ENCODE measurements around the gene VRTN. TPM values are rescaled to one million over a fixed set of nuclear protein-coding genes. Genes with fewer than 3 reads are reported as not detected.

Gene VRTN, protein sequence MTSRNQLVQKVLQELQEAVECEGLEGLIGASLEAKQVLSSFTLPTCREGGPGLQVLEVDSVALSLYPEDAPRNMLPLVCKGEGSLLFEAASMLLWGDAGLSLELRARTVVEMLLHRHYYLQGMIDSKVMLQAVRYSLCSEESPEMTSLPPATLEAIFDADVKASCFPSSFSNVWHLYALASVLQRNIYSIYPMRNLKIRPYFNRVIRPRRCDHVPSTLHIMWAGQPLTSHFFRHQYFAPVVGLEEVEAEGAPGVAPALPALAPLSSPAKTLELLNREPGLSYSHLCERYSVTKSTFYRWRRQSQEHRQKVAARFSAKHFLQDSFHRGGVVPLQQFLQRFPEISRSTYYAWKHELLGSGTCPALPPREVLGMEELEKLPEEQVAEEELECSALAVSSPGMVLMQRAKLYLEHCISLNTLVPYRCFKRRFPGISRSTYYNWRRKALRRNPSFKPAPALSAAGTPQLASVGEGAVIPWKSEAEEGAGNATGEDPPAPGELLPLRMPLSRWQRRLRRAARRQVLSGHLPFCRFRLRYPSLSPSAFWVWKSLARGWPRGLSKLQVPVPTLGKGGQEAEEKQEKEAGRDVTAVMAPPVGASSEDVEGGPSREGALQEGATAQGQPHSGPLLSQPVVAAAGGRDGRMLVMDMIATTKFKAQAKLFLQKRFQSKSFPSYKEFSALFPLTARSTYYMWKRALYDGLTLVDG
- not detected in 2 replicates for total RNA-seq

DNA sequence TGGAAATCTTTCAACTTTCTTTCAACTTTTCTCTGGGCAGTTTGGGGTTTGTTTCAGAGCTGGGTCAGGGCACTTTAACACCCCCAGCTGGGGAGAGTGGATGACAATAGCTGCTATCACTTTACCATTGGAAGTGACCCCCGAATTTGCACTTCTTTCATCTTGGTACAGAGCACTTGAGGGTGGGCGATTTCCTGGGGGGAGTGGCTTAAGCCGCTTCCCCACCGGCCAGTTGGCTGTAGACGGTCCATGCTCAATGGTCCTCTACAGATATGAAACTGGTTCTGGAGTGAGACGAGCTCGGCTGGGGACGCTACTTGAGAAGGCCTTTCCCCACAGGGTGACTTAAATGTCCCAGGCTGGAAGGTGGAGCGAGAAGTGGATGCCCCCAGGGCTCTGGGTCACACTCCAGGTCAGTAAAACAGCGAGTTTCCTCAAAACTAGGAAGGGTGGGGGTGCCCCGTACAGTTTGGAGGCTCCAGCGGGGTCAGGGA, at the start of gene VRTN:
VRTN (plus strand) TSS at position 231 of the 494 bp plus-strand sequence. CDS start 8,313 bp downstream, outside the sequence.

DNA sequence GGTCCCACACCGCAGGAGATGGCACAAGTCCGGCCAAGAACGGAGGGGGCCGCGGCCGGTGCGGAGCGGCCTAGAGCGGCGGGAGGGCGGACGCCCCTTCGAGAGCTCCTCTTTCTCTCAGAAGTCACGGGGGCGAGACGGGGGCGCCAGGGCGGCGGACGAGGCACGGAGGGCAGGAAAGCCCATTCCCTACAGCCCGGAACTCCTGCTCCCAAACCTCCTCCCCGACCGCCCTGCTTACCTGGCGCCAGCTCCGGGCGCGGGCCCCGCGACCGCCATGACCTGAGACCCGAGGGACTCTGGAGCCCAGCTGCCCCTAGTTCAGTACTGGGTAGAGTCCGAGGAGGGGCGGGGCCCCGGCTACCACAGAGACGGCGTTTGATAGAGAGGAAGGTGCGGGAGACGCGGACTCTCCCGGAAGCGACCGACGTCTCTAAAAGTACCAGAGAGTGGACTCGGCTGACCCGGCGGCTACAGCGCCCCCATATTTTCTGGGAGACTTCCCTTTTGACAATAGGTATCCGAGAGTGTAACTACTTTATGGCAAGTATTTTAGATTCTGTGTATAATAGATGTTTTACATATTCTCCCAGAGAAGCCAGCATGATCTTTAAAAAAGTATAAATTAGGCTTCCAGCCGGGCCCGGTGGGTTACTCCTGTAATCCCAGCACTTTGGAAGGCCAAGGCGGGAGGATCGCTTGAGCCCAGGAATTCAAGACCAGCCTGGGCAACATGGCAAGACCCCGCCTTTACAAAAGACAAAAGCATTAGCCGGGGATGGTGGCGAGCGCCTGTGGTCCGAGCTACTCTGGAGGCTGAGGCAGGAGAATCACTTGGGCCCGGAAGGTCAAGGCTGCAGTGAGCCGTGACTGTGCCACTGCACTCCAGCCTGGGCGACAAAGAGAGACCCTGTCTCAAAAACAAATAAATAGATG, 45.4 kb upstream of the VRTN start, which contains the start of gene ABCD4:
ABCD4 (minus strand) TSS at position 301 of the 936 bp plus-strand sequence; CDS start at position 279, 22 bp downstream.

Other genes with a start within 250 kb of the VRTN start
- not detected in 2 replicates for gene VSX2, start 109.0 kb upstream of the VRTN start, total RNA-seq
- 25.1 and 25.7 TPM in 2 replicates for gene ABCD4, start 45.5 kb upstream of the VRTN start, total RNA-seq
- gene SYNDIG1L, start 77.7 kb downstream of the VRTN start, total RNA-seq = not detected in 2 replicates
- 797 and 1,597 TPM in 2 replicates for gene NPC2, start 144.8 kb downstream of the VRTN start, total RNA-seq
- 22.0 and 36.0 TPM in 2 replicates for gene ISCA2, start 145.3 kb downstream of the VRTN start, total RNA-seq

All from myometrial cell (primary cell).